HCT116 (cell line): ENCODE data around the gene CDH13. TPM values are rescaled to one million over a fixed set of nuclear protein-coding genes. Genes with fewer than 3 reads are reported as not detected.

Experiments
- ATAC-seq: fragments of 200-7000 bp; cut with Tn5 transposase; 2 replicates; pipeline ENCODE4 v1.9.1; 2020; ENCODE audit warnings: mild to moderate bottlenecking, moderate library complexity
- BruUV-seq: library from RNA; stranded (reverse); fragments of 400-500 nt; replicated peaks from 2 replicates; lab custom pipeline; 2021; lab: Mats Ljungman, UMichigan
- CTCF ChIA-PET: fragments of 300-600 bp; sonication (Branson Sonifier 250); formaldehyde crosslinking; loops from one replicate; lab custom pipeline; 2021; ENCODE audit warnings: antibody characterized with exemption; lab: Charles Lee
- POLR2A ChIA-PET: fragments of 300-600, 350-600 bp; sonication (Branson Sonifier 250); formaldehyde crosslinking; loops from one replicate; lab custom pipeline; 2021; ENCODE audit warnings: antibody characterized with exemption; lab: Charles Lee
- RAD21 ChIA-PET, 2 experiments: fragments of 300-600 bp; sonication (Branson Sonifier 250); formaldehyde crosslinking; loops; one replicate each; lab custom pipeline; 2023; ENCODE audit warnings: low total read pairs in 2 of 2; ENCODE audit not compliant: uncharacterized antibody in 2 of 2, unreplicated experiment in 2 of 2, low non-redundant PET in 1 of 2; lab: Charles Lee
- DNase-seq: peaks from one replicate; pipeline ENCODE4 v3.0.0-alpha.2; 2010; ENCODE audit warnings: low read depth, low spot score
- H2AFZ ChIP-seq: fragments of 200-600 bp; shearing (Covaris generic), sonication (generic); 2 replicates; pipeline ENCODE4 v1.6.1; 2017; ENCODE audit warnings: low read depth, mixed run types, mixed read lengths, antibody characterized with exemption, low read length; ENCODE audit not compliant: poor library complexity, severe bottlenecking
- H3K27ac ChIP-seq: 2 replicates; pipeline ENCODE4 v1.5.1; 2012; ENCODE audit warnings: low read depth, low read length
- H3K27me3 ChIP-seq: fragments of 200-600 bp; sonication (generic); 2 replicates; pipeline ENCODE4 v1.6.1; 2016; ENCODE audit warnings: mixed run types, low read length, mixed read lengths; ENCODE audit not compliant: insufficient read depth
- H3K36me3 ChIP-seq, 2 experiments: fragments of 200-500 bp in 1 of 2; fragments of 200-600 bp in 1 of 2; sonication (Bioruptor generic) in 1 of 2; sonication (generic) in 1 of 2; 2 replicates each; pipeline versions ENCODE4 v1.5.1 to v1.6.1; 2014 to 2016; ENCODE audit warnings: low read length in 2 of 2, inconsistent platforms in 1 of 2, mixed read lengths in 1 of 2, mixed run types in 1 of 2; ENCODE audit not compliant: insufficient read depth in 2 of 2, control insufficient read depth in 1 of 2
- H3K4me1 ChIP-seq, 2 experiments: fragments of 200-600 bp in 1 of 2; sonication (generic) in 1 of 2; 2 replicates each; pipeline versions ENCODE4 v1.5.1 to v1.6.1; 2012 to 2017; ENCODE audit warnings: low read length in 2 of 2, inconsistent platforms in 1 of 2, mild to moderate bottlenecking in 1 of 2, mixed read lengths in 1 of 2, mixed run types in 1 of 2, moderate library complexity in 1 of 2; ENCODE audit not compliant: insufficient read depth in 2 of 2, control insufficient read depth in 1 of 2
- H3K4me2 ChIP-seq: fragments of 200-600 bp; sonication (generic); 2 replicates; pipeline ENCODE4 v1.6.1; 2017; ENCODE audit warnings: mixed run types, low read length, mixed read lengths
- H3K4me3 ChIP-seq, 2 experiments: fragments of 200-600 bp in 1 of 2; sonication (generic) in 1 of 2; replicated peaks in 1 of 2; 2 replicates each; pipeline ENCODE4 v1.5.1; 2011 to 2016; ENCODE audit warnings: low read length in 2 of 2, control low read depth in 1 of 2, low read depth in 1 of 2, mild to moderate bottlenecking in 1 of 2, mixed read lengths in 1 of 2, mixed run types in 1 of 2
- H3K79me2 ChIP-seq: fragments of 200-600 bp; sonication (generic); 2 replicates; pipeline ENCODE4 v1.6.1; 2017; ENCODE audit warnings: mild to moderate bottlenecking, mixed run types, low read length, moderate library complexity, mixed read lengths; ENCODE audit not compliant: insufficient read depth
- H3K9ac ChIP-seq: fragments of 200-600 bp; sonication (generic); 2 replicates; pipeline ENCODE4 v1.6.1; 2016; ENCODE audit warnings: low read length, mixed read lengths
- H3K9me2 ChIP-seq: fragments of 200-600 bp; sonication (generic), shearing (Covaris generic); 2 replicates; pipeline ENCODE4 v1.6.1; 2017; ENCODE audit warnings: mixed run types, mild to moderate bottlenecking, moderate library complexity; ENCODE audit not compliant: insufficient read depth
- H3K9me3 ChIP-seq, 2 experiments: fragments of 200-500 bp in 1 of 2; fragments of 200-600 bp in 1 of 2; sonication (Bioruptor generic) in 1 of 2; sonication (generic) in 1 of 2; 2 replicates each; pipeline ENCODE4 v1.6.1; 2014 to 2017; ENCODE audit warnings: low read length in 2 of 2, mixed read lengths in 2 of 2, inconsistent platforms in 1 of 2, low read depth in 1 of 2, mild to moderate bottlenecking in 1 of 2, mixed run types in 1 of 2, moderate library complexity in 1 of 2; ENCODE audit not compliant: control insufficient read depth in 1 of 2, insufficient read depth in 1 of 2
- H4K20me1 ChIP-seq: fragments of 200-600 bp; sonication (generic), shearing (Covaris generic); 2 replicates; pipeline ENCODE4 v1.6.1; 2017; ENCODE audit warnings: mixed run types, mild to moderate bottlenecking, moderate library complexity; ENCODE audit not compliant: insufficient read depth
- CEBPB ChIP-seq: IDR thresholded peaks from 2 replicates; pipeline ENCODE4 v1.6.1; 2012; ENCODE audit warnings: low read depth
- MAX ChIP-seq: IDR thresholded peaks from 2 replicates; pipeline ENCODE4 v1.6.1; 2012
- TCF7L2 ChIP-seq: IDR thresholded peaks from 2 replicates; pipeline ENCODE4 v1.7.0; 2011; ENCODE audit warnings: borderline replicate concordance, inconsistent platforms; ENCODE audit not compliant: insufficient read depth, insufficient read length; ENCODE audit errors: extremely low read depth
- intact Hi-C: fragments of 100-400 bp; cut with micrococcal nuclease; formaldehyde crosslinking; loops from 2 replicates; pipeline ENCODE4 v1.10.0; 2022
- total RNA-seq: library from RNA; stranded (reverse); gene quantifications from one replicate; pipeline ENCODE4 v1.2.1, GENCODE V29; 2021; ENCODE audit not compliant: unreplicated experiment

CDH13 gene
- total RNA-seq, 1 experiment from 2014 or later = not detected

- Histone ChIP-seq H2AFZ (no peak overlapping the region), H4K20me1 (no peaks in the 10 kb centered on the region), H3K36me3 (no peaks in the 10 kb centered on the region), H3K27me3 (no peaks in the 10 kb centered on the region), H3K9me2 (no peaks in the 10 kb centered on the region), H3K4me3 (no peak overlapping the region), H3K4me1 (peaks cover 9 to 13% of the 10 kb centered on the region in 2 experiments), H3K79me2 (no peaks in the 10 kb centered on the region), H3K4me2 (no peak overlapping the region), H3K9ac (no peak overlapping the region), H3K9me3 (no peaks in the 10 kb centered on the region; a peak in 1 of 4 replicates), H3K27ac (no peak overlapping the region)
- intact Hi-C loops = no loop called here
- ChIA-PET POLR2A (no interaction called here), CTCF (no interaction called here)
- ATAC-seq = no peak
- no peak for TF ChIP-seq TCF7L2
- TF ChIP-seq, all 23 proteins: peak for 0
- BruUV-seq = no TSS peak
- DNase-seq = no peak
- RAD21 ChIA-PET = no interaction called here
Observed at GRCh38 chr16:83839561-83839960, 1212.8 kb downstream of the CDH13 start.

- Histone ChIP-seq H3K9ac (no peak overlapping the region), H3K9me3 (no peaks in the 10 kb centered on the region; a peak in 1 of 4 replicates), H4K20me1 (no peaks in the 10 kb centered on the region), H3K27me3 (no peaks in the 10 kb centered on the region), H3K27ac (no peak overlapping the region), H3K4me1 (peaks cover 9 to 13% of the 10 kb centered on the region in 2 experiments), H3K36me3 (no peaks in the 10 kb centered on the region), H3K9me2 (no peaks in the 10 kb centered on the region), H3K79me2 (no peaks in the 10 kb centered on the region), H3K4me3 (no peak overlapping the region), H3K4me2 (no peak overlapping the region), H2AFZ (no peak overlapping the region)
- POLR2A ChIA-PET = no interaction called here
- CTCF ChIA-PET = no interaction called here
- no TSS peak for BruUV-seq
- DNase-seq = no peak
- RAD21 ChIA-PET = no interaction called here
- no peak for TF ChIP-seq MAX
- TF ChIP-seq CEBPB = no peak
- ATAC-seq = no peak
- intact Hi-C loops = no loop called here
Observed at GRCh38 chr16:83840060-83840617, 1213.4 kb downstream of the CDH13 start.
